Suprapubic skin (tissue), 4 donors: ENCODE measurements around the gene STAB2.

Experiments
- CTCF ChIP-seq, 2 donors: fragments of 200-600 bp in 1 of 2; fragments of 450-650 bp in 1 of 2; sonication (generic) in 1 of 2; IDR thresholded peaks; one replicate each; pipeline ENCODE4 v1.5.1; 2016 to 2019; ENCODE audit warnings: antibody characterized with exemption in 2 of 2, mild to moderate bottlenecking in 1 of 2, moderate library complexity in 1 of 2
- EP300 ChIP-seq: sonication (generic); formaldehyde crosslinking; IDR thresholded peaks from one replicate; pipeline ENCODE4 v1.6.1; 2017; ENCODE audit warnings: antibody characterized with exemption
- POLR2A ChIP-seq, 2 donors: fragments of 450-650 bp; IDR thresholded peaks; one replicate each; pipeline ENCODE4 v1.6.1; 2017; ENCODE audit warnings: antibody characterized with exemption in 2 of 2, mild to moderate bottlenecking in 2 of 2, moderate library complexity in 2 of 2
- POLR2AphosphoS5 ChIP-seq, 3 donors: sonication (generic); formaldehyde crosslinking; IDR thresholded peaks; one replicate each; pipeline ENCODE4 v1.6.1; 2017; ENCODE audit warnings: antibody characterized with exemption in 3 of 3

GRCh38 chr12:103735291-103735690, 148.2 kb downstream of the STAB2 start:
- TF ChIP-seq CTCF (IDR thresholded peaks at IDR 0.05) (no peak), POLR2AphosphoS5 (IDR thresholded peaks at IDR 0.05) (no peak), EP300 (no peak), POLR2A (IDR thresholded peaks at IDR 0.05) (no peak)
